ENCODE data around the gene ATF6. TPM values are rescaled to one million over a fixed set of nuclear protein-coding genes. Genes with fewer than 3 reads are reported as not detected.

ATF6 gene
- total and polyA plus RNA-seq, 9 of the 15 experiments (the other 6 are each of a cell fraction or from before 2014, with no cell fraction given) = 11.7 to 32.4 (median 20.4) TPM

DNA sequence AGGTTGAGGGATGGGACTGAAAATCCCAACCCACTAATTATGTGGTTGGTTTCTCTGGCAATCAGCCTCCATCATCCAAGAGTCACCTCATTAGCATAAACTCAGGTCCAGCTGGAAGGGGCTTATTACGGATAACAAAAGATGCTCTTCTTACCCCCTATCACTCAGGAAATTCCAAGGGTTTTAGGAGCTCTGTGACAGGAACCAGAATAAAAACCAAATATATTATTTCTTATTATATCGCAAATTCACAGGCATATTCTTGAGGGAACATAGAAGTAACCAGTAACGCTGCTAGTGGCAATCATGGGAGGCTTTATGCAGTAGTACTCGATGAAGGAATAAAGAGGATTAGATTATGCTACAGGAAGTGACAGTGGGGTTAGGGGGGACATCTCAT, 59.7 kb downstream of the ATF6 start:
- DNase-seq (ENCODE audit: extremely low read depth in 1 of 4, low spot score in 3 of 4) (no peak), FAIRE-seq (no peak), ATAC-seq (no peak)
- ChIA-PET POLR2A (no interaction called here), CTCF (ENCODE audit: low intra/inter-chr PET ratio) (no interaction called here)
- Histone ChIP-seq H3K4me2 (ENCODE audit: insufficient read depth, low read length) (no peak overlapping the region), H2AFZ (ENCODE audit: low read depth, low read length) (no peak overlapping the region), H3K9me3 (replicated peaks; ENCODE audit: control insufficient read depth, insufficient read depth, low read depth, low read length) (no peaks in the 10 kb centered on the region; the same call in 1 of the 2 replicates), H3K4me3 (no peak overlapping the region), H3K9ac (ENCODE audit: insufficient read depth in 1 of 2, low read depth in 2 of 2, low read length in 2 of 2) (no peak overlapping the region), H4K20me1 (replicated peaks; ENCODE audit: control insufficient read depth, insufficient read depth, low read length) (no peaks in the 10 kb centered on the region), H3K27me3 (ENCODE audit: control insufficient read depth in 2 of 2, insufficient read depth in 2 of 2, low read length in 2 of 2) (no peaks in the 10 kb centered on the region), H3K9me1 (ENCODE audit: control insufficient read depth, insufficient read depth, low read length) (no peaks in the 10 kb centered on the region), H3K4me1 (replicated peaks in 1 of 2; ENCODE audit: control insufficient read depth in 2 of 2, insufficient read depth in 2 of 2, low read length in 2 of 2) (no peaks in the 10 kb centered on the region), H3K36me3 (ENCODE audit: control insufficient read depth, insufficient read depth, low read length) (peaks cover 41% of the 10 kb centered on the region), H3K79me2 (ENCODE audit: control insufficient read depth, insufficient read depth, low read length) (no peaks in the 10 kb centered on the region), H3K27ac (ENCODE audit: extremely low read depth, low read depth, low read length) (no peak overlapping the region)
- 97% methylated on average over 4 of the region's 4 CpGs for WGBS (ENCODE audit: insufficient coverage, low coverage, missing lambda C conversion rate)
- intact Hi-C loops (cut with micrococcal nuclease) = no loop called here
- no peak for TF ChIP-seq HMG20B (CRISPR knock-in tag; IDR thresholded peaks at IDR 0.05)
- TF ChIP-seq ZNF197 (CRISPR knock-in tag; IDR thresholded peaks at IDR 0.05; ENCODE audit: low read depth) = no peak
- no peak for TF ChIP-seq MYBL2 (IDR thresholded peaks at IDR 0.05; ENCODE audit: low read depth)
- TF ChIP-seq MYBL2 (CRISPR knock-in tag; IDR thresholded peaks at IDR 0.05; ENCODE audit: borderline replicate concordance) = no peak
- TF ChIP-seq, protein P1, sequence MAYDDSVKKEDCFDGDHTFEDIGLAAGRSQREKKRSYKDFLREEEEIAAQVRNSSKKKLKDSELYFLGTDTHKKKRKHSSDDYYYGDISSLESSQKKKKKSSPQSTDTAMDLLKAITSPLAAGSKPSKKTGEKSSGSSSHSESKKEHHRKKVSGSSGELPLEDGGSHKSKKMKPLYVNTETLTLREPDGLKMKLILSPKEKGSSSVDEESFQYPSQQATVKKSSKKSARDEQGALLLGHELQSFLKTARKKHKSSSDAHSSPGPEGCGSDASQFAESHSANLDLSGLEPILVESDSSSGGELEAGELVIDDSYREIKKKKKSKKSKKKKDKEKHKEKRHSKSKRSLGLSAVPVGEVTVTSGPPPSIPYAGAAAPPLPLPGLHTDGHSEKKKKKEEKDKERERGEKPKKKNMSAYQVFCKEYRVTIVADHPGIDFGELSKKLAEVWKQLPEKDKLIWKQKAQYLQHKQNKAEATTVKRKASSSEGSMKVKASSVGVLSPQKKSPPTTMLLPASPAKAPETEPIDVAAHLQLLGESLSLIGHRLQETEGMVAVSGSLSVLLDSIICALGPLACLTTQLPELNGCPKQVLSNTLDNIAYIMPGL (CRISPR knock-in tag; IDR thresholded peaks at IDR 0.05) = no peak
- TF ChIP-seq, protein P2, sequence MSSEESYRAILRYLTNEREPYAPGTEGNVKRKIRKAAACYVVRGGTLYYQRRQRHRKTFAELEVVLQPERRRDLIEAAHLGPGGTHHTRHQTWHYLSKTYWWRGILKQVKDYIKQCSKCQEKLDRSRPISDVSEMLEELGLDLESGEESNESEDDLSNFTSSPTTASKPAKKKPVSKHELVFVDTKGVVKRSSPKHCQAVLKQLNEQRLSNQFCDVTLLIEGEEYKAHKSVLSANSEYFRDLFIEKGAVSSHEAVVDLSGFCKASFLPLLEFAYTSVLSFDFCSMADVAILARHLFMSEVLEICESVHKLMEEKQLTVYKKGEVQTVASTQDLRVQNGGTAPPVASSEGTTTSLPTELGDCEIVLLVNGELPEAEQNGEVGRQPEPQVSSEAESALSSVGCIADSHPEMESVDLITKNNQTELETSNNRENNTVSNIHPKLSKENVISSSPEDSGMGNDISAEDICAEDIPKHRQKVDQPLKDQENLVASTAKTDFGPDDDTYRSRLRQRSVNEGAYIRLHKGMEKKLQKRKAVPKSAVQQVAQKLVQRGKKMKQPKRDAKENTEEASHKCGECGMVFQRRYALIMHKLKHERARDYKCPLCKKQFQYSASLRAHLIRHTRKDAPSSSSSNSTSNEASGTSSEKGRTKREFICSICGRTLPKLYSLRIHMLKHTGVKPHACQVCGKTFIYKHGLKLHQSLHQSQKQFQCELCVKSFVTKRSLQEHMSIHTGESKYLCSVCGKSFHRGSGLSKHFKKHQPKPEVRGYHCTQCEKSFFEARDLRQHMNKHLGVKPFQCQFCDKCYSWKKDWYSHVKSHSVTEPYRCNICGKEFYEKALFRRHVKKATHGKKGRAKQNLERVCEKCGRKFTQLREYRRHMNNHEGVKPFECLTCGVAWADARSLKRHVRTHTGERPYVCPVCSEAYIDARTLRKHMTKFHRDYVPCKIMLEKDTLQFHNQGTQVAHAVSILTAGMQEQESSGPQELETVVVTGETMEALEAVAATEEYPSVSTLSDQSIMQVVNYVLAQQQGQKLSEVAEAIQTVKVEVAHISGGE (CRISPR knock-in tag; IDR thresholded peaks at IDR 0.05) = no peak
- in situ Hi-C loops (cut with MboI) = no loop called here
- BruUV-seq (replicated peaks) = no TSS peak
